Activated CD8-positive, alpha-beta memory T cell treated with anti-CD3 and anti-CD28 coated beads for 48 hours (primary cell): ENCODE results near the gene EPS8.
"Not testable (repeated sequence)": the region's sequence is repeated elsewhere in the genome, so short reads cannot be mapped to it uniquely, and the experiment has no call there.

Source experiments
- DNase-seq, 3 experiments: peaks; one replicate each; pipeline ENCODE4 v3.0.0-alpha.2; 2020; ENCODE audit warnings: low read depth in 2 of 3, low spot score in 2 of 3

EPS8 gene

DNA sequence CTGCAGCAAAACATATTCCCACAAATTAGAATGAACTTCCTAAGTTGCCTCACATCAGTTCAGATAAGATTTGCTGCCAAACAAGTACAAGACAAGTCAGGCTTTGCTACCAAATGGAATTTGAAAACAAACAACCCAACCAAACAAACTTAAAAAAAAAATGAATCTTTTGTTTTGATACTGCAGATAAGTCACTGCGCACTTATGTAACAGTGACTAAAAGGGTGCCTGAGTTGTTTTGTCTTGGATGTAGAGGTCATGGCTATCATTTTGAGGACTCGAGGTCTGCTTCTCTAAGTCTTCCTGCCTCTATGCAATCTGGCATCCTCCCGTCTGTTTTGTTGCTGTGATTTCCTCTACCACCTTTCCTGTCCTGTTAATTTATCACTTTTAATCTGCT is 11.1 kb upstream of the EPS8 start:
- no peak for DNase-seq

DNA sequence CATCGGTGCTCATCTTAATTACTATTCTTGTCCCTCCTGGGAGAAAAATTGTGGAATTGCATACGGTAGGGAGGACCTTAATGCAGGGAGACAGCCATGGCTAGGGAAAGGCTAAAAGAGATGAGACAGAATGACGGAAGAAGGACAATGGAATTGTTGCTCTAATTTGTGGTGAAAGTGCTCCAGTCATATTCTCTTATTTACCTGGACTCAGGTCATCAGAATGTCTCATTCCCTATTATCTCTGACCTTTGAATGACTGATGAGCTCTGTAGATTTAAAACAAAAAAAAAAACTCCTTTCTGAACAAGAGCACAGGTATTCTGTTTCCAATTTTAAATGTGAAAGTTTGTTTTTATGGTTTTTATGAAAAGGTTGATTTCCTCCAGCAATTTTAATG is 8.6 kb upstream of the EPS8 start:
- no peak for DNase-seq

DNA sequence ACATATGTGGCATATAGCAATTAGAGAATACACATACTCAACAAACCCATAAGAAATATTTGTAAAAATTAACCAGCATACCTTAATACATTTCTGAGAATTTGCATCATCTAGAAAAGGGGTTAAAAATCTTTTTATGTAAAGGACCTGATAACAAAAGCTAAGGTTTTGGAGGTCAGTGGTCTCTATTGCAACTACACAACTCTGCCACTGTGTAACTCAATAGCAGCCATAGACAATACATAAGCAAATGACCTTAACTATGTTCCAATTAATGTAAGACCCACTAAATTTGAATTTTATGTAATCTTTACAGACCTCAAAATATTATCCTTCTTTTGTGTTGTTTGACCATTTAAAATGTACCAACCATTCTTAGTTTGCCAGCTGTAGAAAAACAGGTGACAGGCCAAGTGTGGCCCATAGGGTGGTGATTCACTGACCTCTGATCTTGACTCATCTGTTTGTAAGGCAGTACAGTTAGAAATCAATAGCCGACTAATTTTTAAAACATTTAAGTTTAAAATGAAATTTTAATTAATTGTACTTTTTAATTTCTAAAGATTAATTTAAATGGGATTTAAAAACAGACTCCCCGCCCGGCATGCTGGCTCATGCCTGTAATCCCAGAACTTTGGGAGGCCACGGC is 7.4 kb upstream of the EPS8 start:
- DNase-seq = no peak

DNA sequence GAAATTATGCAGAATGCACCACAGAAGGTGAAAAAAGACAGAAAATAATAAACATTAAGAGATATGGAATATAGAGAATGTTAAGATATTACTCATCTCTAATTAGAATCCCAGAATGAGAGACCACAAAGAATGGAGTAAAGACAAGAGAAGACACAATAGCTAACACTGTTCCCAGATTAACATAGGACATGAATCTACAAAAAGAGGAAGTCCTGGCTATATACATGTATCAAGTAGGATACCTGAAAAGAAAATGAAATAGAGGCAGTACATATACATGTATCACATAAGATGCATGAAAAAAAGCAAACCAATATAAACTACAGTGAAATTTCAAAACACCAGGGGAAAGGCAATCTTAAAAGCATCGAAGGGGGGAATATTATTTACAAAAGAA is 5.6 kb upstream of the EPS8 start:
- no peak for DNase-seq

DNA sequence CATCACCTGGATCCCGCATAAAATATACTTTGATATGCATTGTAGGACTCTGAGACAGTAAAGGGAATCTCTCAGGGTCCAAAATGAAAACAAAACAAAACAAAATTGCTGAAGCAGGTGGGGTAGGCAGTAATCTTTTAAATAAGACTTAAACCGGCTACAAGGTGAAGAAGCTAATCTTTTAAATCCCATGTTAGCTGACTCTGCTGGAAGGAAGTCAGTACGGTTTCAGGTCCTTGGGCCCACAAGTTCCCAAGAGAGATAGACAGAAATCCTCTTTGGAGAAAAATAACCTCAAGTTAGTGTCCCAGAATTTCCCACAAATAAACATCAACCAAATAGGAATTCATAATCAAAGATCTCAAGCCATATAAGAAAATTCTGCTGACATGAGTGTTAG is 5.0 kb upstream of the EPS8 start:
- no peak for DNase-seq

DNA sequence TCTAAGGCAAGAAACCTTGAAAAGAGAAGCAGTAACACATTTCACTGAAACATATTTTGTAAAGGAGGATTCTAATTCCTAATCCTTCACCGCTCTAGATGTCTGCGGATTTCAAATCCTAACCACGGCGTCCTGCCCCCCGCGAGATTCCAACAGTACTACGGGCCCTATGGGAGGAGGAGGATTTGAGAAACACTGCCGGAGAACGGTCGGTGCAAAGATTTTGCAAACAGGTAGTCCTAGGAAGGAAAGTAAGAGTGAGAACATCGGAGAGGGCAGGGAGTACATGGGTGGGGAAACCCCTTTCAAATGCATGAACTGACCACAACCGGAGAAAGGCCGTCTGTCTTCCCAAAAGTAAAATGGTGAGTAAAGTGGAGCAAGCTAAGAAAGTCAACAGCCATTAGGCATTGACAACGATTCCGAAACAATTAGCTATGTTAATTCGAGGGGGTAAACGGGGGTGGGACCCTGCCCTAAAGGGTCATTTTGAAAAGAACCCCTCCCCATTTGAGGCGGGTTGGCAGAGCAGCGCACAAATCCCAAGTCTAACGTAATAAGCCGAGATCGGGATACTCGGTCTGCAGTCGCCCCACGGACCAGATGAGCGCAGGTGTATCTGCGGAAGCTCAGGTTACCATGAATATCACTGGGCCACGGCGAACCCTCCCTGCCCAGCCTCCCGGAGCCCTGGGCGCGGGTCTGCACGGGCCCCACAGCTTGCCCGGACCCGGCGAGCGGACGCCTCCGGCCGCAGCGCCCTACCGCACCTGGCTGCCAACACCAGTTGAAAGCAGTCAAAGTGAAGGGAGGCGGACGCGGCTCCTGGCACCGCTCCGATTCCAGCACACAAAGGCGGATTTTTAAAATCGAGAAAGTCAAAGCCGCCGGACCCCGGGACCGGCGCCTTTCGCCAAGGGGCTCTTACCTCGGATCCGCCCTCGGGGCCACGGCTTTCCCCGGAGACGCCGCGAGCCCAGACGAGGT is 662 bp downstream of the EPS8 start:
- peak; percentile 1 to 4 (median 1) for DNase-seq

DNA sequence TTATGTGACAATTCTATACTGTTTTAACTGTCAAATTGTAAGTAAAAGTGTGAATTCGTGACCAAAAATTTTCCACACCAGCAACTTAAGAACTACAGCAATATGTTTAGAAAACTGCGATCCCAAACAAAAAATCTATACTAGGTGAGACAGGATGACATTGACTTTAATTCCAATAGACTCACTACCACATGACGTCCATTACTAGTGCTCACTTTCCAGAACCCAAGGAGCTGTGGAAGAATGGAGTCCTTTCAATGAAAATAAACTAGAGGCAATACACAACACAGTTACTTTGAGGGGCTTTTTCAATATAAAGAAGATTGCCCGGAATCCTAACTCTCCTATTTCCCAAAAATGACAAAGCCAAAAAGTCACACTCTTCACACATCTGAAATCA is 1.4 kb downstream of the EPS8 start:
- DNase-seq = no peak

DNA sequence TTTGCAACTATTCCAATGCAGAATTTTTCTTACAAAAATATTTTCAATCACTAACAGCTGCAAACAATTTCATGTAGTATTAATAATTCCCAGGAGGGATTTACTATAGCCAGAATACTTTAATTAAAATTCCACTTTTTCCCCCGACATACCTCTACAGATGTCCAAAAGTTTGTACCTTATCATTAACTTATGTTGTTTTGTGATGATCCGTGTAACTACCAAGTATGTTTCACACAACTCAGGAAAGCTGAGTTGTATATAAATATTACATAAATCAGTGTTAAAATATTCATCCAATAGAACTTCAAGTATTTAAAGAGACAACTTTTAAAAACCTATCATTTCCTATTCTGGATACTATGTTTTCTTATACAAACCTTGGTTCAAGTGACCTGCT is 2.4 kb downstream of the EPS8 start:
- DNase-seq = no peak

DNA sequence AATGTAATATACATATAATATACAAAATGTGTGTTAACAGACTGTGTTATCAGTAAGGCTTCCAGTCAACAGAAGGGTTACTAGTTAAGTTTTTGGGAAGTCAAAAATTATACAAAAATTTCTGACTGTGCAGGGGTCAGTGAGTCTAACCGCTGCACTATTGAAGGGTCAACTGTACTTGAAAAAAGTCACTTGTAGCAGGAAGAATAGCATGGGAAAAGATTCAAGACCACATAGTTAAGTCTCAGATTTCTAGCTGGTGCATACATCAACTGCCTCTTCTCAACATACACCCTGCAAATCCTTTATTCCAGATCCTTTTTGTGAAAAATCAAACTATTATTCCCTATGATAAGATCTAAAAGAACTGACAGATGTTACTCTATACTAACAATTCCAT is 5.9 kb downstream of the EPS8 start:
- DNase-seq = no peak

DNA sequence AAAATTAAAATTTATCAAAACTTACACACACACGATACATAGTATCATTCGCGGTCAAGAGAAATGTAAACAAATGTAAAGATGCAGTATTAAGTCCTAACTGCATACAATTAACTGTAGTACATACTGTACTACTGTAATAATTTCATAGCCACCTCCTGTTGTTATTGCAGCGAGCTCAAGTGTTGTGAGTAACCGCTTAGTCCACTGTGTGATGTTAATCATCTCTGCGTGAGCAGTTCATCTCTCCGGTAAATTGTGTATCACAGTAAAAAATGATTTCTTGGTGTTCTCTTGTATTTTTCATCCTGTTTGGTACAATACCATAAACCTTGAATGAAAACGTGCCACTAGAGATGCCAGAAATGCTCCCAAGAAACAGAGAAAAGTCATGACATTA is 6.5 kb downstream of the EPS8 start:
- no peak for DNase-seq

DNA sequence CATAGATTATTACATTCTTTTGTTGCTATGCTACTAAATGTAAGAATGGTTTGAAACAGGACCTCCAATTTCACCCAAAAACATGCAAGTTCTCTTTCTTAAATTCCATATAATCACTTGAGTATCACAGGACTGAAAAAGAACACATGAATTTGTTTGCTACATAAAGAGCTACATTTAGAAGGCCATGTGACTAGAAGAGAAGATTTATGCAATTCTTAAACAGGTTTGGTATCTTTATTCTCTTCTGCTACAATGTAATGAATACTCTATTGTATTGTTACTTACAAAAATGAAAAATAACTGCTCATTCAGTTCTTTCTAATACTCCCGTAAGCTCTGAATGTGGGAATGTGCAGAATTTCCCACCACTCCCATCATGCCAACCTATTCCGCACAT is 9.3 kb downstream of the EPS8 start:
- DNase-seq = no peak

DNA sequence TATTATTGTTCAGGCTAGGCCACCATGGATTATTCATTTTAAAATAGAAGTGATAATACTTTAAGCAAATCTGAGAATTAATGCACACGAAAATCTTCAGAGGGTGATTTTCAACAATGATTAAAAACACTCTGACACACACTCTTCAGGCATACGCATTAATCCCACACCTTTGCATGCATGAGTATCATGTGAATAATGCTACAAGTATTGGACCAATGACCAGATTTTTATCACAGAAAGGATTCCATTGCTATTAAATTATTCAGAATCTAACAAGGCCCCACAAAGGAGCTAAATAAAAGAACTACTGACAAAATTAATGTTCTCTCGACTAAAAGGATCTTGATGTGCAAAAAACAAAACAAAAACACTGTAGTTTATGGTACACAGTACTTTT is 11.1 kb downstream of the EPS8 start:
- DNase-seq = no peak

DNA sequence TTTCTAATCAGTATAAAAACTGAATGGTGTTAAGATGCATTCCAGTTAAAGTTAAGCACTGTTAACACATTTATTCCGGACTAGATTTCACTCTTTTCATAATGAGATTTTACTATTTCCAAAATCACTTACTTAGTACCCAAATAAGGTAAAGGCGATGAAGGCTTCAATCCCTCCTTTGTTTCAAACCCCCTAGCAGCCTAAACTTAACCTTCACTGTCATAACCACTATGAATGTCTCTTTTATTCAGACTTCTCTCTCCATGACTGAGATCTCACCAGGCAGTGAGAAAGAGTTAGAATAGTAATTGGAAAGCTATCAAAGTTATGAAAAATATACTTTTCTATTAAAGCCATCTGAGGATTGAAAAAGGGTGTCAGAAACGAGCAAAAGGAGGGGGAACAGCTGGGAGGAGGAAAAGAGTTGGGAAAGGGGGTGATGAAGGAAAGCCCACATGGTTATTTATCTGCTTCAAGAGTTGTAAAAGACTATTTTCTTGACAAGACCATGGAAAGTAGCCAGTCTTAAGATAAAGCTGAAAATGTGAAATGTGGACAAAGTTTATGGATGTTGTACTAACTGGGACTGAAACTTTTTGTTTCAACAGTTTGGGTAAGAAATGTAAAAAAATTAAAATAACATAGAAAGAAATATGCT is 11.7 kb downstream of the EPS8 start:
- DNase-seq = no peak

DNA sequence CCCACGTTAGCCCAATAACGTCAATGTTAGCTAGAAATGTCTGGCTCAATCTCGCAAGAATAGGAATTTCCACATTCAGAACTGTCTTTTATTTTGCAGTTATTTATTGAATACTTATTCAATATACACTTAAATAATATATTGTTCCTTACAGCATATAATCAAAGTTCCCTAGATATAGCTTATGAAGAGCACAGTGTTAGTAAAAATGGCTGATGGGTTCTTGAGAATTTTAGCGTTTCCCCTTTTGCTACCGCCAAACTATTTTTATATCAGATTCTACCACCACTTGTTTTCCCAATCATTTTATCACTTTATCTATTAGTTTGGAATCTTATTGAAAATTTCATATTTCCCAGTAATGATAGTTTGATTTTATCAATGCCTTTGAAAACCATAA is 12.7 kb downstream of the EPS8 start:
- DNase-seq = no peak

DNA sequence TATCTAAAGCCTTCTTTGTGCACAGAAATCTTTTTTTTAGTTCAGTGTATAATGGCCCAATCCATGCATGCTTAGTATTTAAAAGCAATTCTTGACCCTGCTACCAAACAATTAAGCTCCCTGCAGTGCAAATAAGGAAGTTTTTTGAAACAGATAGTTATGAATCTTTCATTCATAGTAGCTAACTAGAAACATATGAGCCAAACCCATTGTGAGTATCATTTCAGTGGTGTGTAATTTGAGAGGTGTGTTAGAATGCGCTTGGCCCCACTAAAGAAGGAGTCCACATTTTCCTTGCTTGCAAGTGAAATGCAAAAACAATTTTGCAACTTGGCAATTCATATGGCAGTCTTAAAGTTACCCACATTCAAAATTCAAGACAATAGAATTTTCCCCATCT is 14.4 kb downstream of the EPS8 start:
- no peak for DNase-seq

DNA sequence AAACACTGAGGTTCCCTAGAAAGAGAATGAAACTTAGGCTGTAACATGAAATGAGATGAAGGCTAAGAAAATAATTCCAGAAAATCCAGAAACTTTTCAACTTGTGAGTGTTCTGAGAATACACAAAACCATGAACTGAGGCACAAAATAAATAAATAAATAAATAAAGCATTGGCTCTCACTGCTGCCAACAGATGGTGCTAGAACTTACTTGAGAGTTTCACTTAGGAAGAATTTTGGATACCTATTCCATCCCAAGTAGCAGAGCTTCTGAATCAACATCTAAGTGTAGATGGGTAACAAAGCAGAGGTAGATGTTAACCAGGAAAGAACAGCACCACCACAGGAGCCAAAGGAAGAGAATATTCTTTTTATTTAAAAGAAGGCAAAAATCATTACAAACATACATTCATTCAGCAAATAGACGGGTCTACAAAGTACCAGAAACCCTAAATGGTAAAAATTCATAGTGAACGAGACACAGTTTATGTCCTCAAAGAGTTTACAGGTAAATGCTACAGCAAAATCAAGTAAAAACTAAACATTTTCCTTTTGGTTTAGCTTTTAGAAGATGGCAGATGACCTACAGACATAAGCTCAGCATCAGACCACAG is 16.7 kb downstream of the EPS8 start:
- DNase-seq = no peak

DNA sequence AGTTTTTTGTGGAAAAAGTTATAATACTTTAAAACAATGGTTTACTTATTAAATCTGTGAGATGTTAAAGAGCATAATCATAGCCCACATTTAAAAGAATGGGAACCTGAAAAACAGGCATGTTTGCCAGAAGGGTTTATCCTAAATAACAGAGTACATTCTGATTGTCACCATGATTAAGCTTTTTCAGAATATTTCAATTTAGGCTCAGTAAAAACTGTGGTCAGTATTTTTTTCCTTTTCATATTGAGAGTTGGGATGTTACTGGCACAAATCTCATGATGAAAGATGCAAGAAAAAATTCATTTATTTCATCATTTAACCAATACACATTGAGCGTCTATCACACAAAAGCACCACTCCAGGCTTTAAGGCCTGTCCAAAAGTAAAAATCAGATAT is 18.6 kb downstream of the EPS8 start:
- no peak for DNase-seq

DNA sequence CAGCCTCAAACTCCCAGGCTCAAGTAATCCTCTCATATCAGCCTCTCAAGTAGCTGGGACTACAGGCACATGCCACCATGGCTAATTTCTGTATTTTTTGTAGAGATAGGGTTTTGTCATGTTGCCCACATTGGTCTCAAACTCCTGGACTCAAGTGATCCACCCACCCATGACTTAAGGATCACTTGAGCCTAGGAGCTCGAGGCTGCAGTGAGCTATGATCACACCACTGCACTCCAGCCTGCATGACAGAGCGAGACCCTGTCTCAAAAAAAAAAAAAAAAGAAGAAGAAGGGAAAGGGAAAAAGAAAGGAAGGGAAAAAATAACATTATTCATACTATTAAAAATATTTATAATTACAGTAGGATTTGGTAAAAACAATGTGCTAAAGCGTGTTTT is 19.2 kb downstream of the EPS8 start:
- DNase-seq = no peak

DNA sequence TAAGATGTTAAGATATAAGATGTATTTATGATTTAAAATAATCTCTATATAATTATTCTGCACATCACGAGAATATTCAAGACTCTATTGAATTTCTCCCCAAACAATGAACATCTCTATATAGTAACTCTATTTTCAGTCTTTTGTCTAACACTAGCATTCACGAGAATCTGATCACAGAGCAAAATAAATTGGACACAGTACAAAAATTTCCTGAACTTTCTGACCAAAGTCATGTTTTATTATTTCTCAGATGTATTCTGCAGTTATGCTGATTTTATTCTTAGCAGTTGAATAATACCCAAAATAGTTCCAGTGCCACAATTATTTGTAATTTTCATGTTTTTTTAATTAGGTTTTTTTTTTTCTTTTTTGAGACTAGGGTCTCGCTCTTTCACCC is 19.6 kb downstream of the EPS8 start:
- DNase-seq = no peak

DNA sequence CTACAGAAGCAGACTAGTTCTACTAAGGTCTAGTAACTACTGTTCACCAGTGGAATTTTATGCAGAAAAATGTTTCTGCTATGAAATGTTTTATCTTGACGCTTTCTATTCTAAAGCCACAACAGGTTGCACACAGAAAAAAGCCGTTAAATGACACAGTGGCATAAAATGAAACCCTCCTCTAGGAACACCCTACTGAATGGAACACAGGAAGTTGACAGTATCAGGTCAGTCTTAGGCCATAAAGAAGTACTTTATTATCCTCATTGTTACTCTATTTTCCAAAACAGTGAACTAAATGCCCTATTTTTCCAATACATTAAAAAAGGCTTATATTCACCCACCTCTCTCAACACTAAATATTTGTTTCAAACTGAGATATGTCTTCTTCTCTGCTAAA is 21.9 kb downstream of the EPS8 start:
- DNase-seq = no peak

DNA sequence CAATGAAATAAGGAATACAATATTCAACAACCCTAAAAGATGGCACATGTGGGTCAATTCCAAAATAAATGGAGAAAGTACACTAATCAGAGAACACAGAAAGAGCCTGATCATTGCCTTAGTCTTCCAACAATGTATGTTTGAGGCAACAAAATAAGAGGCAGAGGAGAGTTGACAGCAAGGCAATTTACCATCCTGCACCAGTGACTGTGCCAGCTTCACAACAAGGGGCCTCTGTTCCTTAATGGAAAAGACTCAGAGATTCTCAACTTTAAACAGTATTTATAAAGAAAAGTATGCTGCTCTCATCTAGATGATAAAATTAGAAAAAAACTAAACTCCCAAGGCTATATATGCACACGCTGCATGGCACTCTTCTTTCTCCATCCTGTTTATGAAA is 25.9 kb downstream of the EPS8 start:
- DNase-seq = no peak

DNA sequence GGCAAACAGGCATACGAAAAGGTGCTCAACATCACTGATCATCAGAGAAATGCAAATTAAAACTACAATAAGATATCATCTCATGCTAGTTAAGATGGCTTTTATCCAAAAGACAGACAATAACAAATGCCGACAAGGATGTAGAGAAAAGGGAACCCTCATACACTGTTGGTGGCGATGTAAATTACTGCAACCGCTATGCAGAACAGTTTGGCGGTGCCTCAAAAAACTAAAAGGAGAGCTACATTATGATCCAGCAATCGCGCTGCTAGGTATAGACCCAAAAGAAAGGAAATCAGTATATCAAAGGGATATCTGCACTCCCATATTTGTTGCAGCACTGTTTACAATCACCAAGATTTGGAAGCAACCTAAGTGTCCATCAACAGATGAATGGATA is 27.0 kb downstream of the EPS8 start:
- not testable (repeated sequence) for DNase-seq
